KMS-11 (cell line): ENCODE results near the gene PDCD1.

Experiments
- H2AFZ ChIP-seq: fragments of 200-600 bp; sonication (generic); 2 replicates; pipeline ENCODE4 v1.6.1; 2016; ENCODE audit warnings: antibody characterized with exemption, mixed run types, low read depth
- H3K27ac ChIP-seq: fragments of 200-600 bp; sonication (generic); 2 replicates; pipeline ENCODE4 v1.6.1; 2016; ENCODE audit warnings: mild to moderate bottlenecking, mixed run types
- H3K27me3 ChIP-seq: fragments of 200-600 bp; sonication (generic); 2 replicates; pipeline ENCODE4 v1.6.1; 2017; ENCODE audit warnings: mild to moderate bottlenecking, low read depth, mixed run types, moderate library complexity; ENCODE audit not compliant: insufficient read depth
- H3K36me3 ChIP-seq: fragments of 200-600 bp; sonication (generic); 2 replicates; pipeline ENCODE4 v1.6.1; 2017; ENCODE audit warnings: mild to moderate bottlenecking, mixed run types; ENCODE audit not compliant: insufficient read depth
- H3K4me1 ChIP-seq: fragments of 200-600 bp; sonication (generic); 2 replicates; pipeline ENCODE4 v1.6.1; 2016; ENCODE audit warnings: mild to moderate bottlenecking, low read depth, mixed run types; ENCODE audit not compliant: poor library complexity, severe bottlenecking
- H3K4me2 ChIP-seq: fragments of 200-600 bp; sonication (generic); 2 replicates; pipeline ENCODE4 v1.7.0; 2016; ENCODE audit warnings: mild to moderate bottlenecking, mixed run types
- H3K4me3 ChIP-seq: fragments of 200-600 bp; sonication (generic); IDR thresholded peaks from 2 replicates; pipeline ENCODE4 v1.6.1; 2017; ENCODE audit warnings: low read depth, low read length, mixed read lengths; ENCODE audit not compliant: insufficient read depth
- H3K79me2 ChIP-seq: fragments of 200-600 bp; sonication (generic); 2 replicates; pipeline ENCODE4 v1.6.1; 2016; ENCODE audit warnings: low read depth, mixed run types; ENCODE audit not compliant: insufficient read depth
- H3K9ac ChIP-seq: fragments of 200-600 bp; sonication (generic); 2 replicates; pipeline ENCODE4 v1.6.1; 2016; ENCODE audit warnings: mild to moderate bottlenecking, mixed run types
- H4K20me1 ChIP-seq: fragments of 200-600 bp; sonication (generic); 2 replicates; pipeline ENCODE4 v1.6.1; 2016; ENCODE audit warnings: mild to moderate bottlenecking, mixed run types; ENCODE audit not compliant: insufficient read depth
- TF ChIP-seq, protein P1 (sequence below): fragments of 200-600 bp; sonication (generic); conservative IDR thresholded peaks from 2 replicates; pipeline ENCODE4 v1.6.1; 2017; ENCODE audit warnings: low read depth, mild to moderate bottlenecking, antibody characterized with exemption, low read length, moderate library complexity, mixed read lengths

The PDCD1 gene

DNA sequence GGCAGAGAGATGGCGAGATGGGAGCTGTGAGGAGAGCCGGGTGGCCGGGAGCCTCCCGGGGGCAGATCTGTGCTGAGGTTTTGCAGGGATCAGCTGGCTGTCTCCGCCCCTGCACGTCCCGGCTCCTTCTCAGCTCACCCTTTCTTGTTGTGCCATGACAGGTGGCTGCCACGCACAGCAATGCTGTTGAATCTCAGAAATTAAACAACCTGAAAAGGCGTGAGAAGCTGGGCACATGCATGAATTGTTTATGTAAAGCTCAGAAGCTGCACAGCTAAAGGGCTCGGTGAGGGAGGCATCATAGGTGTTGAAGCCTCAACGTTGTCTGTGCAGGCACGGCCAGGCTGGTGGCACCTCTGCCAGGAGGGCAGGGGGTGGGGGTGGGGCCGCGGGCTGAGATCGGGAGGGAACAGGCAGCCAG is 10.0 kb upstream of the PDCD1 start:
- H3K27me3 ChIP-seq: peaks cover 23% of the 10 kb centered on the region; the same call in 1 of the 2 replicates
- H2AFZ ChIP-seq: no peak overlapping the region; the same call in 1 of the 2 replicates
- H3K9ac ChIP-seq: no peak overlapping the region
- H3K36me3 ChIP-seq: no peaks in the 10 kb centered on the region
- H3K4me3 ChIP-seq: no peak overlapping the region
- no peak overlapping the region for H3K4me2 ChIP-seq
- H3K4me1 ChIP-seq: no peaks in the 10 kb centered on the region
- no peaks in the 10 kb centered on the region for H3K79me2 ChIP-seq
- no peak overlapping the region for H3K27ac ChIP-seq
- H4K20me1 ChIP-seq: no peaks in the 10 kb centered on the region
- TF ChIP-seq, protein P1, sequence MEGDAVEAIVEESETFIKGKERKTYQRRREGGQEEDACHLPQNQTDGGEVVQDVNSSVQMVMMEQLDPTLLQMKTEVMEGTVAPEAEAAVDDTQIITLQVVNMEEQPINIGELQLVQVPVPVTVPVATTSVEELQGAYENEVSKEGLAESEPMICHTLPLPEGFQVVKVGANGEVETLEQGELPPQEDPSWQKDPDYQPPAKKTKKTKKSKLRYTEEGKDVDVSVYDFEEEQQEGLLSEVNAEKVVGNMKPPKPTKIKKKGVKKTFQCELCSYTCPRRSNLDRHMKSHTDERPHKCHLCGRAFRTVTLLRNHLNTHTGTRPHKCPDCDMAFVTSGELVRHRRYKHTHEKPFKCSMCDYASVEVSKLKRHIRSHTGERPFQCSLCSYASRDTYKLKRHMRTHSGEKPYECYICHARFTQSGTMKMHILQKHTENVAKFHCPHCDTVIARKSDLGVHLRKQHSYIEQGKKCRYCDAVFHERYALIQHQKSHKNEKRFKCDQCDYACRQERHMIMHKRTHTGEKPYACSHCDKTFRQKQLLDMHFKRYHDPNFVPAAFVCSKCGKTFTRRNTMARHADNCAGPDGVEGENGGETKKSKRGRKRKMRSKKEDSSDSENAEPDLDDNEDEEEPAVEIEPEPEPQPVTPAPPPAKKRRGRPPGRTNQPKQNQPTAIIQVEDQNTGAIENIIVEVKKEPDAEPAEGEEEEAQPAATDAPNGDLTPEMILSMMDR: no peak

DNA sequence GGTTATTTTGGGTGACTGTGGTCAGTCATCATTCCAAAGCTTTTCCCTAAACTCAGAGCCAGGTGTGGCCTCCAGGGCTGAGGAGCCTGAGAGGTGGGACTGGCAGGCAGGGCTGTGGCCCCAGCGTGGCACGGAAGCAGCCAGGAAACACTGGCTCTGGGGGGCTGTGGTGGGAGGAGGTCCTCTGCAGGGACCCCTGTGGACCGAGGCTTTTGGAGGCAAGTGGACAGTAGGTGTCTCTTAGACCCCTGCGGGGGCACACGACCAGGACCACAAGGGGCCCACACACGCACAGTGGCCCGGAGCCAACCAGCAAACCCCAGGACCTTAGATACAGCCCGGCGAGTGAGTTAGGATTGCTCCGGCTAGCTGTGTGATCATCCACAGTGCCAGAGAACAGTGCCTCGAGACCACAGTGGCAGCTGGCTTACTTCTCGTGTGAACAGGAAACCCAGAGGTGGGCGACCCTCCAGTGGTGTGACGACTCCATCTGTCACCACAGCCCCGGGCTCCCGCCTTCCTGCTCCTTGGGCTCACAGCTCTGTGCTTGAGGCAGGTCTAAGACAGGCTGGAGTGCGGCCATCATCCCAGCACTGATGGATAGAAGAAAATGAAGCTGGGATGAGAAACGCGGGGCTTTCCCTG is 9.2 kb upstream of the PDCD1 start:
- no peak overlapping the region for H3K4me3 ChIP-seq
- no peaks in the 10 kb centered on the region for H3K4me1 ChIP-seq
- H3K27me3 ChIP-seq: peaks cover 23% of the 10 kb centered on the region; the same call in 1 of the 2 replicates
- H3K36me3 ChIP-seq: no peaks in the 10 kb centered on the region
- TF ChIP-seq, protein P1: no peak
- no peaks in the 10 kb centered on the region for H4K20me1 ChIP-seq
- H2AFZ ChIP-seq: no peak overlapping the region
- H3K27ac ChIP-seq: no peak overlapping the region
- H3K9ac ChIP-seq: no peak overlapping the region
- no peak overlapping the region for H3K4me2 ChIP-seq
- H3K79me2 ChIP-seq: no peaks in the 10 kb centered on the region

DNA sequence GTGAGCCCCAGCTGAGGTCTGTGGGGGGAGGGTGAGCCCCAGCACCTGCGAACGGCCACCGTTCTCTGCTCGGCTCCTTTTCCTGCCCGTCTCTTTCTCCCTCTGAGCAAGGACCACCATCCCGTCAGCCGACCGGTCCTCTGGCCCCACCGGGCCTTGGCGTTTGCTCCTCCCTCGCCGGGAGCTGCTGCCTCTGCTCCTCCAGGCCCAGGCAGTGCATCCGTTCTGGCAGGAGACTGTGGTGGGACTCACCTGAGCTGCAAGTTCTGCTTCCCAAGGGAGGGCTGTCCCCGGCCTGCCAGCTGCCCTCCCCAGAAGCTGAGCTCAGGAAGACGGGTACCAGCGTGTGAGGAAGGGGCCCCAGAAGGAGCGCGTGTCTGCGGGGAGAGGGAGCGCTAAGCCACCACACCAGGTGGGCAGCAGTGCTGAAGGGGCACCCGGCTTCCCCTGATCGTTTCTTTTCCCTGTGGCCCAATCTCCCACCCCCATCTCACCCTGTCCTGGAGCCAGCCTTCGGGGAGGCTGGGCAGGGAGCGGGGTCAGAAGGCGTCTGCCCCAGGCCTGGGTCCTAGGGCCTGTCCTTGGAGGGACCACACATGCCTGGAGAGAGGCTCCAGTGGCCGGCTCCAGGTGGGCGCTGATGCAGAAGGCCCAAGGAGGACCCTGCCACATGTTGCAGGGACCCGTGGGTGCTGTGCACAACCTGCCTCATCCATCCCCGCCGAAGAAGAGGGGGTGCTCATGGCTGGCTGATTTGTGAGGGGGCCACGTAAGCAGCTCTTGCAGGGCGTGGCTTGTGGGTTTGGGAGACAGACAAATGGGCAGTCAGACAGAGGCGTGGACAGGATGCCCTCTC is 8.3 kb upstream of the PDCD1 start:
- Histone ChIP-seq H3K4me2 (no peak overlapping the region), H3K27me3 (peaks cover 22% of the 10 kb centered on the region; the same call in 1 of the 2 replicates), H3K27ac (no peak overlapping the region), H2AFZ (no peak overlapping the region), H3K79me2 (no peaks in the 10 kb centered on the region), H4K20me1 (no peaks in the 10 kb centered on the region), H3K4me3 (no peak overlapping the region), H3K9ac (no peak overlapping the region), H3K36me3 (no peaks in the 10 kb centered on the region), H3K4me1 (no peaks in the 10 kb centered on the region)
- TF ChIP-seq, protein P1: no peak

DNA sequence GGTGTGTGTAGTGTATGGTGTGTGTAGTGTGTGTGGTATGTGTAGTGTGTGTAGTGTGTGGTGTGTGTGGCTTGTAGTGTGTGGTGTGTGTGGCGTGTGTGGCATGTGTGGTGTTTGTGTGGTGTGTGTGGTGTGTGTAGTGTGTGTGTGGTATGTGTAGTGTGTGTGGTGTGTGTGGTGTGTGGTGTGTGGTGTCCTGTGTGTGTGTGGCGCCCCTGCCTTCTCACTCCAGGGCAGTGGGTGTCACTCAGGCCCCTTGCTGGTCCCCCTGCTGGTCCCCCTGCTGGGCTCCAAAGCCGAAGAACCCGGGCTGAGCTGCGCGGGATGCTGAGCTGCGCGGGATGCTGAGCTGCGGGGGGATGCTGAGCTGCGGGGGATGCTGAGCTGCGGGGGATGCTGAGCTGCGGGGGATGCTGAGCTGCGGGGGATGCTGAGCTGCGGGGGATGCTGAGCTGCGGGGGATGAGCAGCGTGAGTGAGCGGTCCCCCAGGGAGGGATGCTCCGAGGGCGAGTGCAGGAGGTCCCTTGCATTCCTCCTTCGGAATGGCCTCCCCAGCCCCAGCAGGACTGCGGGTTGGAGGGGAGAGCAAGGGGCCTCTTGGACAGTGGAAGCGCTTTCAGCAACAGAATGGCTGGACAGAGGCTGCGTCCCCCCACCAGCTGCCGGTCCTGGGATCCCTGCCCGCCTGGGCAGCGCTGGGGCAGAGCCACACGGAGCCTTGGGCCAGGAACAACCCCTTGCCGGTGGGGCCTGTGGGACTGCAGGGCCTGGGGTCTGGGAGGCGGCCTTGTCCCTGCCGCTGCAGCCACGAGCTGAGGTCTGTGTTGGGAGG is 7.5 kb upstream of the PDCD1 start:
- H3K27me3 ChIP-seq: peaks cover 19% of the 10 kb centered on the region; the same call in 1 of the 2 replicates
- no peak overlapping the region for H3K9ac ChIP-seq
- no peaks in the 10 kb centered on the region for H3K36me3 ChIP-seq

More for the DNA sequence above, 7.5 kb upstream of the PDCD1 start:
- Histone ChIP-seq H2AFZ (no peak overlapping the region), H3K4me1 (peaks cover 2% of the 10 kb centered on the region), H3K4me2 (no peak overlapping the region), H4K20me1 (no peaks in the 10 kb centered on the region), H3K4me3 (no peak overlapping the region), H3K27ac (no peak overlapping the region), H3K79me2 (no peaks in the 10 kb centered on the region)
- TF ChIP-seq, protein P1: no peak
